GM18511 (cell line): ENCODE measurements around the gene RIPPLY3.
"Not testable (repeated sequence)": the region's sequence is repeated elsewhere in the genome, so short reads cannot be mapped to it uniquely, and the experiment has no call there.

Source experiments
- ATAC-seq: cut with Tn5 transposase; IDR thresholded peaks from one replicate; pipeline ENCODE4 v1.9.1; 2021; ENCODE audit warnings: mild to moderate bottlenecking, moderate library complexity; ENCODE audit not compliant: unreplicated experiment

Gene RIPPLY3

GRCh38 chr21:37008724-37009123, 2.2 kb downstream of the RIPPLY3 start:
- no peak for ATAC-seq

DNA sequence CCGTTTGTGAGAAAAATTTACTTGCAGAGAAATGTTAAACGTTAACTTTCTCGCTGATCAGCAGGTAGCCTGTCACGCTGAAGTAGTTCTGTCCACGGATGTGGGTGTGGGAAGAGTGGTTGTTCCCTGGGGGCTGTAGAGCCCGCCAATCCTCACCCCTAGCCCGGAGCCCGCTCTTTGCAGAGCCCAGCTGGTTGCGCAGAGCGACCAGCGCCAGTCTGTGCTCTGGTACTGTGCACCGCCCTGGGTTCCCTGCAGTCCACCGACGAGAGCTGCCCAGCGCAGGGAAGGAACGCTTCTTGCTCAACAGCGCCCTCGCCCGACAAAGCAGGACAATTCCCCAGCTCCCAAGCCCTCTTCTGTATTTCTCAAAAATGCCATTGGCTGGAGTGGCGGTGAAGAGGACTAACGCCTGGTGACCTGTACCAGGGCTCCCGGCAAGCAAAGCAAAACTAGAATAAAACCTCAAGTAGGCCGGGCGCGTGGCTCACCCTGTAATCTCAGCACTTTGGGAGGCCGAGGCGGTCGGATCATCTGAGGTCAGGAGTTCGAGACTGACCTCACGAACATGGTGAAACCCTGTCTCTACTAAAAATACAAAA, 3.3 kb downstream of the RIPPLY3 start:
- ATAC-seq, result peak; percentile 95

- no peak for ATAC-seq
Observed at GRCh38 chr21:37017951-37018679, 11.6 kb downstream of the RIPPLY3 start.

GRCh38 chr21:37026499-37026898, 20.0 kb downstream of the RIPPLY3 start:
- no peak for ATAC-seq

GRCh38 chr21:37028570-37028969, 22.1 kb downstream of the RIPPLY3 start:
- no peak for ATAC-seq

- ATAC-seq, result no peak
Observed at GRCh38 chr21:37030864-37031263, 24.4 kb downstream of the RIPPLY3 start.

DNA sequence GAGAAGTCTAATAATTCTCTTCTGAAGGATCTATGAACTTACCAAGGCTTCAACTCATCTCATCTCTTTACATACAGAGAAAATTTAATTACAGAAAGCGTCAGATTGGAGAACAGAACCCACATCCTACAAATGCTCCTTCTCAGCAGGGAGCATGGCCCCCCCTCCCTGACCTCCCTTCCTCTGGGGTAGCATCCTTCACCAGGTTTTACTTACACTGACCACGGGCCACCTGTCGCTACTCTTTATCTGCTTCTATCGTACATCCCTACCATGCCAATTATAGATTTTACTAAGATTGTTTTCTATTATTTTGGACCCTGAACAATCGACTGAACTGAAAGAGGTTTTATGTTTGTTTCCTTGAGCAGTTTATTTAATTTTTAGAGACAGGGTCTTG, 25.8 kb downstream of the RIPPLY3 start:
- ATAC-seq, result no peak

DNA sequence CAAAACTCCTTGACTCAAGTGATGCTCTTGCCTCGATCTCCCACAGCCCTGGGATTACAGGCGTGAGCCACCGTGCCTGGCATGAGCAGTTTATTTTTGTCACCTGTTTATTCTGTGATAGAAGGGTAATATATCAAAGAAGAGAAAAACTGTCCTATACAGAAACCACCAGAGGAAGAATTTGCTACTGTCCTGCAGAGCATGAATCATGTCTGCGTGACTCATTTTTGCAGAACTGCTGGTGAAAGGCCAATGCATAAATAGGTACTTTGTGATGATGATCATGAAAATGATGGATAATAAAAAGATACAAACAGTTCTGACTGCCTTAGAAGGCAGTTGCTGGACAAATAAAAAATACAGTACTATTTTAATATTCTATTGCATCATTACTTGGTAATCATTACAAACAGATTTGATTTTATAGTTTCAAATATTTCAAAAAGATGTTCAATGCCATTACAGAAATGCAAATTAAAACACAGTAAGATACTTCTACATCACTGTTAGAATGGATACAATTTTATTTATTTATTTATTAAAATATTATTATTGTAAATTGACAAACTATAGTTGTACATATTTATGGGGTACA, 26.5 kb downstream of the RIPPLY3 start:
- no peak for ATAC-seq

DNA sequence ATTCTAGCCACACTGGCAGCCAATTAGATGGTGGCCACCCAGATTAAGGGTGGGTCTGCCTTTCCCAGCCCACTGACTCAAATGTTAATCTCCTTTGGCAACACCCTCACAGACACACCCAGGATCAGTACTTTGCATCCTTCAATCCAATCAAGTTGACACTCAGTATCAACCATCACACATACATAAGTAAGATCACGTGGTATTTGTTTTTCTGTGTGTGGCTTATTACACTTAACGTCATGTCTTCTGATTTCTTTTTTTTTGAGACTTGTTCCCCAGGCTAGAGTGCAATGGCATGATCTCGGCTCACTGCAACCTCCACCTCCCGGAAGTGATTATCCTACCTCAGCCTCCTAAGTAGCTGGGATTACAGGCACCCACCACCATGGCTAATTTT, 27.9 kb downstream of the RIPPLY3 start:
- not testable (repeated sequence) for ATAC-seq

GRCh38 chr21:37036177-37036576, 29.7 kb downstream of the RIPPLY3 start:
- ATAC-seq, result no peak

DNA sequence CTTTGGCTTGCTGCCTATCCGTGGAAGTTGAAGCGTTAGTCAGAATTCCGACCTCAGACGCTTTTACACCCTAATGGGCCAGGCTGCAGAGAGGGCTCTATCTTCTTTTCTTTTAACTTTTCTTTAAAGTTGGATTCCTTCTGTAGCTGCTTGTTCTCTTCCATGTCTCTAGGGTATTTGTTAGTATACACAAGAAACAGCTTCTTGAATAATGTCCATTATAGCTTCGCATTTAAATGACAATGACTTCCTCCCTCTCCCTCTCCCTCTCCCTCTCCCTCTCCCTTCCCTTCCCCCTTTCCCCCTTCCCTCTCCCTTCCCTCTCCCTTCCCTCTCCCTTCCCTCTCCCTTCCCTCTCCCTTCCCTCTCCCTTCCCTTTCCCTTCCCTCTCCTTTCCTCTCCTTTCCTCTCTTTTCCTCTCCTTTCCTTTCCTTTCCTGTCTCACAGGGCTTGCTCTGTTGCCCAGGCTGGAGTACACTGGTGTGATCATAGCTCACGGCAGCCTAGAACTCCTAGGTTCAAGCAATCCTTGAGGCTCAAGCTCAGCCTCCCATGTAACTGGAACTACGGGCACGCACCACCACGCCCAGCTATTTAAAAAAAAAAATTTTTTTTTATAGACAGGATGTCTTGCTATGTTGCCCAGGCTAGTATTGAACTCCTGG, 33.0 kb downstream of the RIPPLY3 start:
- no peak for ATAC-seq

- no peak for ATAC-seq
Observed at GRCh38 chr21:37040212-37040611, 33.7 kb downstream of the RIPPLY3 start.

- no peak for ATAC-seq
Observed at GRCh38 chr21:37041706-37042271, 35.3 kb downstream of the RIPPLY3 start.

DNA sequence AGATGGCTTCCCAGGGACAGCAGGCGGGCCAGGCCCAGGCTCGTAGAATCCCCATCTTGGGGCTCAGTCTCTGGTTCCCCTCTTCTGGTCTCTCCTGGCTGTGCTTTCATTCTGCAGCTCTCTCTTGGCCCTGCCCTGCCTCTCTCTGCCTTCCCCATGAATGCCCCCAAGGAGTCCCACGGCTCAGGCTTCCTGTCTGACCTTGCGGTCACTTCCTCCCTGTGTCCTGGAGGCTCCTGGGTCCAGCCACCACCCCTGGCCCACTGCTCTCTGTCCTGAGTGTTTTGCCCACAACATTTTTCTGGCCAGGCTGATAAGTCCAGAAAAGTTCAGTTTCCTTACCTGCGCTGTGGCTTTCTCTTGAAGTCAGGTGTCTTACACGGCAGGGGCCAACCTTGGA, 37.3 kb downstream of the RIPPLY3 start:
- ATAC-seq, result no peak

GRCh38 chr21:37044643-37045042, 38.1 kb downstream of the RIPPLY3 start:
- no peak for ATAC-seq

DNA sequence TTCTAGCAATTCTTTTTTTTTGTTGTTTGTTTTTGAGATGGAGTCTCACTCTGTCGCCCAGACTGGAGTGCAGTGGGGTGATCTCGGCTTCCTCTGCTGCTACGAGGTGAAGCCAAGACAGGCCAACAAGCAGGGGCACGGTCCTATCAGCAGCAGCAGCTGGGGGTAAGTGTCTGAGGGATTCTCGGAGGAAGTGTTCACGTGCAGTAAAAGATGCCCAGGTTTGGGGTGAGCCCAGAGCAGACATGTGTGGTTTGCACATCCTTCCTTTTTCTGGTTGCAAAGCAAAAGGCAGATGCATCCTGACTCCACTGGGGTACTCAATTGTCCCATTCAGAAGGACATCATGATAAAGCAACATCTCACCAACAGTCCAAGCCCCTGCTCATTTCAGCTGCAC, 38.6 kb downstream of the RIPPLY3 start:
- ATAC-seq, result no peak

- no peak for ATAC-seq
Observed at GRCh38 chr21:37045556-37045955, 39.1 kb downstream of the RIPPLY3 start.

- ATAC-seq, result no peak
Observed at GRCh38 chr21:37047079-37047478, 40.6 kb downstream of the RIPPLY3 start.

- ATAC-seq, result not testable (repeated sequence)
Observed at GRCh38 chr21:37049741-37050140, 43.2 kb downstream of the RIPPLY3 start.

DNA sequence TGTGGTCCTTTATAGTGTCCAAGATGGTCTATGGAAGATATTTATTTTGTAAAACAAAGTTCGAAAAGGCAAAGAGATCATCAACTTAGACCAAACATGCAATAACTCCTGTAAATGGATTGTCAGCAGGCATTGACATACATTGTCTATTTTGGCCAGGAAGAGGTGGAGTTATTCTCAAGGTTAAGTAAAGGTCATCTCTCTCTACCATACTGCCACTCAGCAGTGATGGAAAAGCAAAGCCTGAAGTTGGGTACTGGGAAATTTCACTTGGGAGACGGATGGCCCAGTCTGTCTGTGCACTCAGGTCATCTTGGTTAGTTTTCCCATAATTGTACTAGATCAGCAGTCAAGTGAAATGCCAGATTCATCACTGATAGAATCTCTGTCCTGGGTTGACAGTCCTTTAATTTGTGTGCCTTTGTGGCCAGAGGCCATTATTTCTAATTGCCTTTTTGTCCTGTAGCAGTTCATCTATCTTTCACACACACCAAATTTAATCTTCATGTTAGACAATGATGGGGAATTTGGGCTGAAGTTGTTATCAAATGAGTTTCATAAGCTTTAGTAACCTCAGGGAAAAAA, 48.9 kb downstream of the RIPPLY3 start:
- no peak for ATAC-seq

GRCh38 chr21:37057614-37058013, 51.1 kb downstream of the RIPPLY3 start:
- ATAC-seq, result no peak
